Spleen (tissue), 11 donors: ENCODE results near the gene PGLYRP4. TPM values are rescaled to one million over a fixed set of nuclear protein-coding genes. Genes with fewer than 3 reads are reported as not detected.
A peak's percentile ranks its signal among the peaks of the same experiment; 100 is the strongest.

Experiments
- DNase-seq: peaks from one replicate; pipeline ENCODE4 v3.0.0-alpha.2; 2020
- H3K27ac ChIP-seq, 8 donors: fragments of 200-600 bp; sonication (generic) in 7 of 8; 1 replicate in 4 of 8; 2 replicates in 4 of 8; pipeline versions ENCODE4 v1.5.0 to v1.8.0; 2016 to 2021; ENCODE audit warnings: inconsistent platforms in 4 of 8, mild to moderate bottlenecking in 4 of 8, moderate library complexity in 1 of 8
- H3K27me3 ChIP-seq, 7 donors: fragments of 200-600 bp; sonication (generic) in 6 of 7; replicated peaks in 1 of 7; 1 replicate in 4 of 7; 2 replicates in 3 of 7; pipeline versions ENCODE4 v1.5.0 to v1.8.0; 2016 to 2021; ENCODE audit warnings: inconsistent platforms in 3 of 7, mild to moderate bottlenecking in 1 of 7
- H3K36me3 ChIP-seq, 6 donors: fragments of 200-600 bp; sonication (generic) in 5 of 6; 1 replicate in 4 of 6; 2 replicates in 2 of 6; pipeline versions ENCODE4 v1.5.0 to v1.8.0; 2016 to 2021; ENCODE audit warnings: inconsistent platforms in 2 of 6
- H3K4me1 ChIP-seq, 6 donors: fragments of 200-600 bp; sonication (generic) in 5 of 6; 1 replicate in 3 of 6; 2 replicates in 3 of 6; pipeline versions ENCODE4 v1.5.0 to v1.8.0; 2016 to 2021; ENCODE audit warnings: inconsistent platforms in 3 of 6
- H3K4me3 ChIP-seq, 8 donors: fragments of 200-600 bp; sonication (generic) in 7 of 8; 1 replicate in 4 of 8; 2 replicates in 4 of 8; pipeline versions ENCODE4 v1.5.0 to v1.8.0; 2016 to 2021; ENCODE audit warnings: inconsistent platforms in 4 of 8, mild to moderate bottlenecking in 4 of 8, moderate library complexity in 2 of 8
- H3K9me3 ChIP-seq, 8 donors: fragments of 200-600 bp; sonication (generic) in 7 of 8; 1 replicate in 4 of 8; 2 replicates in 4 of 8; pipeline versions ENCODE4 v1.5.0 to v1.8.0; 2016 to 2021; ENCODE audit warnings: inconsistent platforms in 4 of 8
- POLR2A ChIP-seq, 3 donors: fragments of 450-650 bp; IDR thresholded peaks; one replicate each; pipeline ENCODE4 v1.5.1; 2017; ENCODE audit warnings: antibody characterized with exemption in 3 of 3, mild to moderate bottlenecking in 1 of 3
- POLR2AphosphoS5 ChIP-seq, 3 donors: sonication (generic); formaldehyde crosslinking; IDR thresholded peaks; one replicate each; pipeline ENCODE4 v1.5.1; 2017; ENCODE audit warnings: antibody characterized with exemption in 3 of 3
- WGBS, 5 donors: extraction: QIAGEN DNeasy Blood & Tissue Kit in 3 of 5; methylation state at CpG; one replicate each; pipeline versions ENCODE4 v1.1.5 to v1.1.7; 2013 to 2018; 5-methylcytosine and 5-hydroxymethylcytosine counted together
- intact Hi-C: fragments of 100-400 bp; cut with DNase I; formaldehyde crosslinking; loops from one replicate; pipeline ENCODE4 v1.15.0; 2023; ENCODE audit warnings: low total_unique reads
- polyA plus RNA-seq, 3 donors: library from polyadenylated mRNA; stranded (reverse); fragments of 200-250 nt; gene quantifications; one replicate each; pipeline ENCODE4 v1.2.1, GENCODE V29; 2013
- total RNA-seq, 7 donors: library from RNA; depleted of rRNA in 3 of 7; stranded (reverse); fragments of >200 nt in 3 of 7; fragmentation: NEBNext Ultra II Directional in 4 of 7; extraction: Animal tissue kit (Norgen Biotek cat#: 25700) in 4 of 7; gene quantifications; one replicate each; pipeline versions ENCODE4 v1.1.0 to v1.2.1, GENCODE V29; 2016 to 2021
- TF ChIP-seq, protein P1 (sequence below), 11 experiments: fragments of 200-600 bp in 7 of 11; fragments of 450-650 bp in 4 of 11; sonication (generic) in 4 of 11; IDR thresholded peaks in 8 of 11; conservative IDR thresholded peaks in 3 of 11; 1 replicate in 7 of 11; 2 replicates in 4 of 11; pipeline versions ENCODE4 v1.4.0 to v1.8.0; 2016 to 2021; ENCODE audit warnings: antibody characterized with exemption in 11 of 11, inconsistent platforms in 4 of 11, mild to moderate bottlenecking in 1 of 11
- donor health status: healthy with polysubstance abuse.
- donor health status: DM: no; HTN: no; CAD: no; lungs with moderate emphysema.
- donor health status: DM: no; HTN: no; CAD: no.
- donor health status: Bipolar disorder and iron deficiency.
- donor health status: healthy.
- donor health status: DM: no; HTN: no; CAD: no.
- donor health status: DM: yes; HTN: yes; CAD: no.

Gene PGLYRP4
- total and polyA plus RNA-seq, 10 donors = 0.18 TPM; not detected in 9

DNA sequence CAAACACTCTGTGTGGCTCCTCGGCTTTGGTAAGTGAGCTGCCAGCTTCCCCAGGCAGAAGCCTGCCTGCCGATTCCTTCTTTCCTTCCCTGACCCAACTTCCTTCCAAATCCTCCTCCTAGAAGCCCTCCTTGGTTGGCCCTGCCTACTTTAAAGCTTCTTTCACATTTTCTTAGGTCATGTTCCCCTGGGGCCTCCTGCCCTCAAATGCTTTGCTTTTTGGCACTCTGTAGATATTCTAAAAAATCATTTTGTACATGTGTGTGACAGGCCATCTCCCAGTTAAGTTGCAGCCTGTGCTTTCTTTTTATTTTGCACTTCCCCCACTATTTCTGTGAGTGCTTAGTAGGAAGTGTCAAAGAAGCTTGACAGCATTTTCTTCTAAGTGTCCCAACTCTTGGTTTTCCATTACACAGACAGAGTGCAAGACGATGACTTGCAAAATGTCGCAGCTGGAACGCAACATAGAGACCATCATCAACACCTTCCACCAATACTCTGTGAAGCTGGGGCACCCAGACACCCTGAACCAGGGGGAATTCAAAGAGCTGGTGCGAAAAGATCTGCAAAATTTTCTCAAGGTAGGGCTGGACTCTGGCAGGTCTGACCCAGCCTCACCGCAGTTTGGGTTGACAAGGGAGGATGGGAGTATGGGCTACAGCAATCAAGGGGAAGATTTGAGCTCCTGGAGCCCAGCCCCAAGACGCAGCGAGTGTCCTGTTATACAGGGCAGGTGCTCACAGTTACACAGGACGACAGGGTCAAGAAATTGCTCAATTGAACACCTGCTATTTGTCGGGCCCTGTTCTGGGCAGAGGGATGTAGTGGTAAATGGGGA, 9.4 kb upstream of the PGLYRP4 start, which contains the start of gene S100A9:
S100A9 (plus strand) TSS at position 2 of the 838 bp plus-strand sequence; CDS start at position 432, 430 bp downstream.
- Histone ChIP-seq H3K4me1 (peaks cover 4 to 53% (median 15%) of the 10 kb centered on the region in 6 donors), H3K36me3 (peaks cover 0 to 27% (median 0%) of the 10 kb centered on the region in 6 donors), H3K4me3 (peak within 1 kb of the TSS in 7 of 8 donors; percentile 4 to 64 (median 34)), H3K9me3 (no peaks in the 10 kb centered on the region), H3K27me3 (peaks cover 0 to 20% (median 0%) of the 10 kb centered on the region in 7 donors), H3K27ac (peak within 1 kb of the TSS in 7 of 8 donors; percentile 71 to 95 (median 86))
- TF ChIP-seq POLR2A (IDR thresholded peaks at IDR 0.05) (no peak), POLR2AphosphoS5 (IDR thresholded peaks at IDR 0.05) (peak in 1 of 3 donors; percentile 91)
- TF ChIP-seq, protein P1, sequence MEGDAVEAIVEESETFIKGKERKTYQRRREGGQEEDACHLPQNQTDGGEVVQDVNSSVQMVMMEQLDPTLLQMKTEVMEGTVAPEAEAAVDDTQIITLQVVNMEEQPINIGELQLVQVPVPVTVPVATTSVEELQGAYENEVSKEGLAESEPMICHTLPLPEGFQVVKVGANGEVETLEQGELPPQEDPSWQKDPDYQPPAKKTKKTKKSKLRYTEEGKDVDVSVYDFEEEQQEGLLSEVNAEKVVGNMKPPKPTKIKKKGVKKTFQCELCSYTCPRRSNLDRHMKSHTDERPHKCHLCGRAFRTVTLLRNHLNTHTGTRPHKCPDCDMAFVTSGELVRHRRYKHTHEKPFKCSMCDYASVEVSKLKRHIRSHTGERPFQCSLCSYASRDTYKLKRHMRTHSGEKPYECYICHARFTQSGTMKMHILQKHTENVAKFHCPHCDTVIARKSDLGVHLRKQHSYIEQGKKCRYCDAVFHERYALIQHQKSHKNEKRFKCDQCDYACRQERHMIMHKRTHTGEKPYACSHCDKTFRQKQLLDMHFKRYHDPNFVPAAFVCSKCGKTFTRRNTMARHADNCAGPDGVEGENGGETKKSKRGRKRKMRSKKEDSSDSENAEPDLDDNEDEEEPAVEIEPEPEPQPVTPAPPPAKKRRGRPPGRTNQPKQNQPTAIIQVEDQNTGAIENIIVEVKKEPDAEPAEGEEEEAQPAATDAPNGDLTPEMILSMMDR (IDR thresholded peaks at IDR 0.05 in 8 of 11, conservative IDR thresholded peaks at IDR 0.05 in 3 of 11) = peak in 1 of 11 experiments; percentile 3
- WGBS, 5 donors = 46 to 70% (median 57%) methylated on average over 11 of the region's 11 CpGs
- intact Hi-C loops = loop anchor here (10.0 kb wide), 1 partner anchor 207 kb away; the partner anchor contains the start of gene S100A2
- DNase-seq = peak; percentile 63

DNA sequence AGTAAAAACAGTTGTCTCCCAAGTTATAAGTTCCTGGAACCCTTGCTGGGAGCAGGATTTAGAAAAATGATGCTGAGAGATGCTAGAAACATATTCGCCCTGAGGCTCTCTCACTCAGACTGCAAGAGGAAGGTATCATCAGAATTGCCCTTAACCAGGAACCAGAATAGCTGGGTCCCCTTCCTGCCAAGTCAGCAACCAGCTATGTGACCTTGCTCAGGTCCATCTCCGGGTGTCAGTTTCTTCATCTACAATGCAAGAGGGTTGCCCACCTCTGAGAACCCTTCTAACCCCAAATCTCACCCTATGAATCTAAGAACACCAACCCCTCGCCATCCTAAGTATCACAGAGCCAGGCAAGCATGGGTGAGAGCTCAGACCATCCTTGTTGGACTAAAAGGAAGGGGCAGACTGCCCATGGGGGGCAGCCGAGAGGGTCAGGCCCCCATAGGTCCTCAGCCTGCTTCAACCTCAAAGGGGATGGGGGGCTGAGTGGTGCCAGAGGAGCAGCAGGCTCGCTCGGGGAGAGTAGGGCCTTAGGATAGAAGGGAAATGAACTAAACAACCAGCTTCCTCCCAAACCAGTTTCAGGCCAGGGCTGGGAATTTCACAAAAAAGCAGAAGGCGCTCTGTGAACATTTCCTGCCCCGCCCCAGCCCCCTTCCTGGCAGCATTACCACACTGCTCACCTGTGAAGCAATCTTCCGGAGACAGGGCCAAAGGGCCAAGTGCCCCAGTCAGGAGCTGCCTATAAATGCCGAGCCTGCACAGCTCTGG, 8.6 kb upstream of the PGLYRP4 start:
- intact Hi-C loops = loop anchor here (10.0 kb wide), 1 partner anchor 208 kb away; the partner anchor contains the start of gene S100A2
- TF ChIP-seq POLR2AphosphoS5 (IDR thresholded peaks at IDR 0.05) = peak in 2 of 3 donors; percentile 77 to 80
- TF ChIP-seq, protein P1 (IDR thresholded peaks at IDR 0.05 in 8 of 11, conservative IDR thresholded peaks at IDR 0.05 in 3 of 11) = peak in 1 of 11 experiments; percentile 10
- TF ChIP-seq POLR2A (IDR thresholded peaks at IDR 0.05) = no peak
- H3K27me3 ChIP-seq = peaks cover 0 to 26% (median 0%) of the 10 kb centered on the region in 7 donors
- peaks cover 0 to 27% (median 0%) of the 10 kb centered on the region in 6 donors for H3K36me3 ChIP-seq
- H3K4me3 ChIP-seq = peak overlapping the region in 5 of 8 donors; percentile 1 to 64 (median 50)
- peak; percentile 93 for DNase-seq
- H3K27ac ChIP-seq = peak overlapping the region in 7 of 8 donors; percentile 71 to 95 (median 86)
- H3K4me1 ChIP-seq = peaks cover 4 to 58% (median 14%) of the 10 kb centered on the region in 6 donors
- no peaks in the 10 kb centered on the region for H3K9me3 ChIP-seq
- 21 to 41% (median 32%) methylated on average over 10 of the region's 10 CpGs for WGBS, 5 donors

DNA sequence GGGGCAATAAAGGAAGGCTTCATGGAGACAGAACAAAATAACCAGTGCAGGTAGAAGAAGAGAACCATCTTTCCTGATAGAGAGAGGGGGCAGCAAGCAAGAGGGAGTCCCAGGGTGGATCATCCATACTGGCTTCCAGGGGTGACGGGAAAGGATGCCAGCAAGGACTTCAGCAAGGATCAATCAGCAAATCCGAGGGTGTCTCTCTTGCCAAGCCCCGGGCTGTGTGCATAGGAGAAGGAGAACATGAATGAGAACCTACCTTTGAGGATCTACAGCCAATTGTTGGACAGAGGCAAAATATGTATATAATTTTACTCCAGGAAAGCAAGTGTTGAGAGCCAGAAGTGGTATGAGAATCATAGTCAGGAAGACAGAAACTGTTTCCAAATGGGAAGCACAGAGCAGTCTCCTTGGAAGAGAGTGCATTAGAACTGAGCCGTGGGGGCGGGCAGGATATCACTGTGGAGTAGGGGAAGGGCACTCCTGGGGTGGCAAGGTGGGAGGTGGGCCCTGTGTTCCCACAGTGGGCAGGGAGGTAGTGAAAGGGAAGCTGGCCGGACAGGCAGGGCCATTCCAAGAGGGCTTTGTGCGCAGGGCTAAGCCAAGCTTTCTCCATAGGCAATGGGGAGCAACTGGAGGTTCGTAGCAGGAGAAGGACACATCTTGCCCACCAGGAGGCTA, 7.9 kb upstream of the PGLYRP4 start:
- Histone ChIP-seq H3K9me3 (no peaks in the 10 kb centered on the region), H3K36me3 (peaks cover 0 to 27% (median 0%) of the 10 kb centered on the region in 6 donors), H3K27ac (peak overlapping the region in 7 of 8 donors; percentile 71 to 95 (median 86)), H3K27me3 (peaks cover 0 to 33% (median 0%) of the 10 kb centered on the region in 7 donors), H3K4me3 (peak overlapping the region in 2 of 8 donors; percentile 53 to 64), H3K4me1 (peaks cover 4 to 58% (median 13%) of the 10 kb centered on the region in 6 donors)
- TF ChIP-seq POLR2A (IDR thresholded peaks at IDR 0.05) = no peak
- TF ChIP-seq POLR2AphosphoS5 (IDR thresholded peaks at IDR 0.05) = no peak
- TF ChIP-seq, protein P1 (IDR thresholded peaks at IDR 0.05 in 8 of 11, conservative IDR thresholded peaks at IDR 0.05 in 3 of 11) = no peak
- intact Hi-C loops = loop anchor here (10.0 kb wide), 1 partner anchor 208 kb away; the partner anchor contains the start of gene S100A2
- WGBS, 5 donors = 77 to 88% (median 82%) methylated on average over 8 of the region's 8 CpGs
- DNase-seq = peak; percentile 78
